Prostate gland (tissue), 2 donors: ENCODE data around the gene POGK. TPM values are rescaled to one million over a fixed set of nuclear protein-coding genes. Genes with fewer than 3 reads are reported as not detected.
A peak's percentile ranks its signal among the peaks of the same experiment; 100 is the strongest.

Experiments
- DNase-seq: peaks from one replicate; pipeline ENCODE4 v3.0.0-alpha.2; 2019; ENCODE audit warnings: low spot score
- H3K27ac ChIP-seq, 2 donors: fragments of 200-600 bp; sonication (generic); 2 replicates each; pipeline ENCODE4 v1.5.1; 2017 to 2019
- H3K27me3 ChIP-seq: fragments of 200-600 bp; sonication (generic); replicated peaks from 2 replicates; pipeline ENCODE4 v1.5.1; 2019; ENCODE audit not compliant: insufficient read depth
- H3K36me3 ChIP-seq, 2 donors: fragments of 200-600 bp; sonication (generic); 1 replicate in 1 of 2; 2 replicates in 1 of 2; pipeline versions ENCODE4 v1.5.1 to v1.8.1; 2017 to 2019
- H3K4me1 ChIP-seq: fragments of 200-600 bp; sonication (generic); replicated peaks from 2 replicates; pipeline ENCODE4 v1.5.1; 2019
- H3K4me3 ChIP-seq, 2 donors: fragments of 200-600 bp; sonication (generic); 2 replicates each; pipeline ENCODE4 v1.5.1; 2017 to 2019
- H3K9me3 ChIP-seq: fragments of 200-600 bp; sonication (generic); 2 replicates; pipeline ENCODE4 v1.5.1; 2017
- POLR2A ChIP-seq: fragments of 450-650 bp; IDR thresholded peaks from one replicate; pipeline ENCODE4 v1.6.1; 2016; ENCODE audit warnings: antibody characterized with exemption, mild to moderate bottlenecking
- POLR2AphosphoS5 ChIP-seq: sonication (generic); formaldehyde crosslinking; IDR thresholded peaks from one replicate; pipeline ENCODE4 v1.6.1; 2017; ENCODE audit warnings: antibody characterized with exemption
- WGBS: methylation state at CpG from one replicate; pipeline ENCODE4 v1.1.5; 2018; 5-methylcytosine and 5-hydroxymethylcytosine counted together
- intact Hi-C: fragments of 100-400 bp; cut with DNase I; formaldehyde crosslinking; loops from one replicate; pipeline ENCODE4 v1.14.2; 2022
- total RNA-seq, 2 donors: library from RNA; depleted of rRNA; stranded (reverse); fragments of >200 nt; gene quantifications; one replicate each; pipeline ENCODE4 v1.1.0, GENCODE V29; 2016
- TF ChIP-seq, protein P1 (sequence below), 4 experiments: fragments of 200-600 bp in 2 of 4; fragments of 450-650 bp in 2 of 4; sonication (generic) in 2 of 4; IDR thresholded peaks; 1 replicate in 3 of 4; 2 replicates in 1 of 4; pipeline ENCODE4 v1.5.1; 2016 to 2019; ENCODE audit warnings: antibody characterized with exemption in 4 of 4, mild to moderate bottlenecking in 2 of 4, moderate library complexity in 2 of 4

Gene POGK
- total RNA-seq, 2 donors from 2014 or later = 22.3 to 34.9 TPM

DNA sequence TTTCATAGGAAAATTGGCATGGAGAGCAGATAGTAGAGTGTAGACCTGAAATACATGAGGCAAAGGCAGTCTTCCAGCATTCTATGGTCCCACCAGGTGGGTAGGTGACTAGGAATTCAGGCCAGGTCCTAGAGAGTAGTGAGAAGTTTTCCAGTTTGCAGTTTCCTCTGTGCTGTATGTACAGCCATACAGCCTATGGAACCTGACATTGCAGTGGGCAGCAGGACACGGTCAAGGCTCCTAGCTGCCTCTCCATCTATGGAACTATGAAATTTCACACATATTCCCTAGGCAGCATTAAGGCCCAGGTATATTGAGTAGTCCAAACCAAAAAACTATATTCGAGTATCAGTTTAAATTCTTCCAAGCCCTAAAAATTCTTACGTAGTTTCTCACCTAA is 16.3 kb downstream of the POGK start:
- TF ChIP-seq POLR2A (no peak), POLR2AphosphoS5 (no peak)
- TF ChIP-seq, protein P1, sequence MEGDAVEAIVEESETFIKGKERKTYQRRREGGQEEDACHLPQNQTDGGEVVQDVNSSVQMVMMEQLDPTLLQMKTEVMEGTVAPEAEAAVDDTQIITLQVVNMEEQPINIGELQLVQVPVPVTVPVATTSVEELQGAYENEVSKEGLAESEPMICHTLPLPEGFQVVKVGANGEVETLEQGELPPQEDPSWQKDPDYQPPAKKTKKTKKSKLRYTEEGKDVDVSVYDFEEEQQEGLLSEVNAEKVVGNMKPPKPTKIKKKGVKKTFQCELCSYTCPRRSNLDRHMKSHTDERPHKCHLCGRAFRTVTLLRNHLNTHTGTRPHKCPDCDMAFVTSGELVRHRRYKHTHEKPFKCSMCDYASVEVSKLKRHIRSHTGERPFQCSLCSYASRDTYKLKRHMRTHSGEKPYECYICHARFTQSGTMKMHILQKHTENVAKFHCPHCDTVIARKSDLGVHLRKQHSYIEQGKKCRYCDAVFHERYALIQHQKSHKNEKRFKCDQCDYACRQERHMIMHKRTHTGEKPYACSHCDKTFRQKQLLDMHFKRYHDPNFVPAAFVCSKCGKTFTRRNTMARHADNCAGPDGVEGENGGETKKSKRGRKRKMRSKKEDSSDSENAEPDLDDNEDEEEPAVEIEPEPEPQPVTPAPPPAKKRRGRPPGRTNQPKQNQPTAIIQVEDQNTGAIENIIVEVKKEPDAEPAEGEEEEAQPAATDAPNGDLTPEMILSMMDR (IDR thresholded peaks at IDR 0.05) = no peak
- Histone ChIP-seq H3K27me3 (no peaks in the 10 kb centered on the region), H3K36me3 (peaks cover 1 to 2% of the 10 kb centered on the region in 2 donors), H3K9me3 (no peaks in the 10 kb centered on the region), H3K27ac (no peak overlapping the region), H3K4me3 (no peak overlapping the region), H3K4me1 (no peaks in the 10 kb centered on the region)
- no peak for DNase-seq
- WGBS = 84% methylated on average over 3 of the region's 3 CpGs
- intact Hi-C loops = no loop called here

DNA sequence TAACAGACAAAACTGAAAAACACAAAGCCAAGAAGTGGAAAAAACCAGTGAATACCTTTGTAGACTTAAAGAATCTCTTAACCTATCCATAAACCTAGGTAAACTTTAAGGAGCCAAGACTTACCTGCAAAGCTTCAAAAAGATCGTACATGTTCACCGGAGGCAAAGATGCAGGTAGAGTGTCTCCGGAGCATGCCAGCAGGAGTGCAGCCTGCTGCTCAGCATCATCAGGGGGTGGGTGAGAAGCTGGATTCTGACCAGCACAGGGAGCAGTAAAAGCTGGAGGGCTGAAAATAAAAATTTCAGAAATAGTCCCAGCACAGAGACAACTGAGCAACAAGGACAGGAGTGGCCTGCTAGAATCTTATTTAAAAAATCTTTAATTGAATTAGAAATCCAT is 18.7 kb downstream of the POGK start:
- intact Hi-C loops = no loop called here

DNA sequence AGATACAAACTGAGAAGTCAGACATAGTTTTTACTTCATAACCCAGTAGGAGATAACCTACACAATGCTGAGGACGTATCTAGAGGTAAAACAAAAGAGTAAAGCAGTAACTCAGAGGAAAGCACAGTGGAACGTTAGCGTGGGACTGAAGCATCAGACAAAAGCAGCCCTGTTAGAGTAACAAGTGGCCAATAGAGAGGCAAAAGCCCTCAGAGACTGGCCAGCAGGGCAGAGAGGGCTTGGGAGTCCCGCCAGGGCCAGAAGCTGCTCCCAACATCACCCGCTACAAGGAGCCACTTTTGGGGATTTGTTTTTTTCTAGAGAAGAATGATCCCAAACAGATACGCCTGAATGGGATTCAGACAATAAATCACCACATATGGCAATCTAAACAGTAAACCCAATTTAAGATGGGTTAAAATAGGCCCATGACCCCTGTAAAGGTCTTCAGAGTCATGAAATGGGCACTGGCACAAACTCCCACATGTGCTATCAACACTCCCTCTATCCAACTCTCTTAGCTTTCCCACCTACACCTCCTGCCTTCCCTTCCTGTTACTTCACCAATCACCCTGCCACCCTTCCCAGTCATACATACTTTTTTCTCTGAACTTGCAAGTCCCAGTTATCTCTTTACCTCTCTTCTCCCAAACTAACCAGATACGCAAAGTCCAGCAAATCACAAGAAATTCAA is 19.6 kb downstream of the POGK start:
- no peak for DNase-seq
- WGBS = 75% methylated on average over 7 of the region's 7 CpGs
- peak overlapping the region; percentile 11 to 62 for H3K27ac ChIP-seq
- H3K9me3 ChIP-seq = no peaks in the 10 kb centered on the region
- no peaks in the 10 kb centered on the region for H3K4me1 ChIP-seq
- TF ChIP-seq POLR2AphosphoS5 (no peak), POLR2A (no peak)
- TF ChIP-seq, protein P1 (IDR thresholded peaks at IDR 0.05) = no peak
- no peak overlapping the region for H3K4me3 ChIP-seq
- no peaks in the 10 kb centered on the region for H3K36me3 ChIP-seq
- H3K27me3 ChIP-seq = no peaks in the 10 kb centered on the region
- intact Hi-C loops = no loop called here

More for the DNA sequence above, 18.7 kb downstream of the POGK start:
- Histone ChIP-seq H3K9me3 (no peaks in the 10 kb centered on the region), H3K27me3 (no peaks in the 10 kb centered on the region), H3K27ac (no peak overlapping the region), H3K4me1 (no peaks in the 10 kb centered on the region), H3K36me3 (no peaks in the 10 kb centered on the region), H3K4me3 (no peak overlapping the region)
- WGBS = 67% methylated on average over 3 of the region's 3 CpGs
- no peak for DNase-seq
- TF ChIP-seq, protein P1 (IDR thresholded peaks at IDR 0.05) = no peak

DNA sequence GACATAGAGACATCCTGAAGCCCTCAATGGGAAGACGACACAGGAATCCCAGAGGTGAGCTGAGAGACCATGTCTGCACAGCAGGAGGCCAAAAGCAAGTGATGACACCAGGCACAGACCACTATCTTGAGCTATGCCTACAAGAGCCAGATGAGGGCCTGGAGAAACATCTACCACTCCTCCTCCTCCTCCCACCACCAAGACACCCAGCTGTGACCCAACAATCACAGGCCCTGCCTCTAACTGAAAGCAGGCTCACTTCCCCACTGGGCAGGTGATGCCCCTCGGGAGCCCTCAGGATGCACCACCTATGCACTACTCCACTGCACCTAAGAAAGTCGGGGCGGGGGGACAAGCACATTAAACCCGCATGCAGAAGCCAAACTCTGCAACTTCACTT is 20.3 kb downstream of the POGK start:
- no peak for TF ChIP-seq POLR2AphosphoS5
- TF ChIP-seq, protein P1 (IDR thresholded peaks at IDR 0.05) = no peak
- TF ChIP-seq POLR2A = no peak
- WGBS = 66% methylated on average over 5 of the region's 5 CpGs
- H3K4me1 ChIP-seq = no peaks in the 10 kb centered on the region
- H3K36me3 ChIP-seq = no peaks in the 10 kb centered on the region
- H3K27me3 ChIP-seq = no peaks in the 10 kb centered on the region
- DNase-seq = no peak
- no peak overlapping the region for H3K27ac ChIP-seq
- intact Hi-C loops = no loop called here
- no peaks in the 10 kb centered on the region for H3K9me3 ChIP-seq
- no peak overlapping the region for H3K4me3 ChIP-seq

DNA sequence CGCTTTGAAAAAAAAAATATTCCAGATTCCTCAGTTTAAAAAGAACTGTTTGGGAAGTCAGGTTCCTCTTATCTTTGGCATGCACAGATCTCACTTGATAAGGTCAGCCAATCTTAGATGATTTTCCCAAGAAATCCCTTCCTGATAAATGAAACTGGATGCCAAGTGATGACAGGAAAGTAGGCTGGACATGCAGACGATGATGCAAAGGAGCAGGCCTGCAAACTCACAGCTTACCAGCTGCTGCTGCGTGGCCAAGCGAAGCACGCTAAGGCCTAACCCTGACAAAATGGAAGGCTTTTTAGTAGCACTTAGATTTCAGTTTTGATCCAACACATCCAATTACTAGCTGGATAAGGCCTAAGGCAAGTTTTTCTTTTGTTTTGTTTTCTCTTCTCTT is 26.7 kb downstream of the POGK start:
- Histone ChIP-seq H3K36me3 (no peaks in the 10 kb centered on the region), H3K9me3 (no peaks in the 10 kb centered on the region), H3K4me1 (no peaks in the 10 kb centered on the region), H3K4me3 (no peak overlapping the region), H3K27ac (no peak overlapping the region), H3K27me3 (no peaks in the 10 kb centered on the region)
- TF ChIP-seq POLR2A (no peak), POLR2AphosphoS5 (no peak)
- TF ChIP-seq, protein P1 (IDR thresholded peaks at IDR 0.05) = no peak
- intact Hi-C loops = no loop called here
- 84% methylated on average over 5 of the region's 5 CpGs for WGBS
- no peak for DNase-seq
